ENCODE data around the gene TSPAN18.

The TSPAN18 gene

DNA sequence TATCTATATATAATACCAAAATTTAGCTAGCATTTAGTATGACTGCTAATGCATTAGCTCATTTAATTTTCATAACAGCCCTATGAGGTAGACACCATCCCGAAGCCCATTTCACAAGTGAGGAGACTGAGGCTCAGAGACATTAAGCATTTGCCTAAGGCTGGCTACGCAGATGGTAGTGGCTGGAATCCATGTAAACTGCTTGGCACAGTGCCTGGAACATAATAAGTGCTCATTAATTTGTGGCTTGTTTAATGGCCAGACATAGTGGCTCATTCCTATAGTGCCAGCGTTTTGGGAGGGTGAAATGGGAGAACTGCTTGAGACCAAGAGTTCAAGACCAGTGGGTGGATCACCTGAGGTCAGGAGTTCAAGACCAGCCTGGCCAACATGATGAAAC, 241.7 kb downstream of the TSPAN18 start:
- DNase-seq (ENCODE audit: low read depth), result no peak
- H3K4me3 ChIP-seq (ENCODE audit: control insufficient read depth, low read depth, low read length), result no peak overlapping the region
- TF ChIP-seq, protein P1, sequence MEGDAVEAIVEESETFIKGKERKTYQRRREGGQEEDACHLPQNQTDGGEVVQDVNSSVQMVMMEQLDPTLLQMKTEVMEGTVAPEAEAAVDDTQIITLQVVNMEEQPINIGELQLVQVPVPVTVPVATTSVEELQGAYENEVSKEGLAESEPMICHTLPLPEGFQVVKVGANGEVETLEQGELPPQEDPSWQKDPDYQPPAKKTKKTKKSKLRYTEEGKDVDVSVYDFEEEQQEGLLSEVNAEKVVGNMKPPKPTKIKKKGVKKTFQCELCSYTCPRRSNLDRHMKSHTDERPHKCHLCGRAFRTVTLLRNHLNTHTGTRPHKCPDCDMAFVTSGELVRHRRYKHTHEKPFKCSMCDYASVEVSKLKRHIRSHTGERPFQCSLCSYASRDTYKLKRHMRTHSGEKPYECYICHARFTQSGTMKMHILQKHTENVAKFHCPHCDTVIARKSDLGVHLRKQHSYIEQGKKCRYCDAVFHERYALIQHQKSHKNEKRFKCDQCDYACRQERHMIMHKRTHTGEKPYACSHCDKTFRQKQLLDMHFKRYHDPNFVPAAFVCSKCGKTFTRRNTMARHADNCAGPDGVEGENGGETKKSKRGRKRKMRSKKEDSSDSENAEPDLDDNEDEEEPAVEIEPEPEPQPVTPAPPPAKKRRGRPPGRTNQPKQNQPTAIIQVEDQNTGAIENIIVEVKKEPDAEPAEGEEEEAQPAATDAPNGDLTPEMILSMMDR (conservative IDR thresholded peaks at IDR 0.05; ENCODE audit: control insufficient read depth, insufficient read depth, low read depth, low read length), result no peak

DNA sequence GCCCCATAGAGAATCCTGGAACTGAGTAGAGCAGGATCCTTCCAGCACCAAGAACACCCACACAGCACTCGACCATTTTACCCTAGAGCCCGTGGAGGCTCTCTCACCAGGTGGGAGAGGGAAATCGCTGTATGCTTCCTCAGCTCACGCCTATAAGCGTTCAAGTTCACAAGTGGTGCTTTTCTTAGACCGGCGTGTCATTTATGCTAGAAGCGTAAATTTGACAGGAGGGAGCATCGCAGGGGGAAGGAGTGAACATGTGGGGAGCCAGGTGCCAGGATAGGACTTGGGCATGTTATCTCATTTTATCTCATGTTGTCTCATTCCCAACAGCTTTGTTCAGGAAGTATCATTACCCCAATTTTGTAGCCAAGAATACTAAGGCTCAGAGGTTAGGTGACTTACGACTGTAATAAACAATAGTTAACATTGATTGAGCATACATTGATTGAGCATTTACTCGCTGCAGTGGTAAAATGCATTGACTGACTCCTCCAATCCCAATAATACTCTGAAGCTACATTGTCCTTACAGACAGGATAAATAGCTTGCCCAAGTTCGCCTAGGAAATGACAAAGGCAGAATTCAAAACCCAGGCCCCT, 243.0 kb downstream of the TSPAN18 start:
- DNase-seq (ENCODE audit: low read depth), result no peak
- TF ChIP-seq, protein P1 (conservative IDR thresholded peaks at IDR 0.05; ENCODE audit: control insufficient read depth, insufficient read depth, low read depth, low read length), result no peak
- no peak overlapping the region for H3K4me3 ChIP-seq (ENCODE audit: control insufficient read depth, low read depth, low read length)

DNA sequence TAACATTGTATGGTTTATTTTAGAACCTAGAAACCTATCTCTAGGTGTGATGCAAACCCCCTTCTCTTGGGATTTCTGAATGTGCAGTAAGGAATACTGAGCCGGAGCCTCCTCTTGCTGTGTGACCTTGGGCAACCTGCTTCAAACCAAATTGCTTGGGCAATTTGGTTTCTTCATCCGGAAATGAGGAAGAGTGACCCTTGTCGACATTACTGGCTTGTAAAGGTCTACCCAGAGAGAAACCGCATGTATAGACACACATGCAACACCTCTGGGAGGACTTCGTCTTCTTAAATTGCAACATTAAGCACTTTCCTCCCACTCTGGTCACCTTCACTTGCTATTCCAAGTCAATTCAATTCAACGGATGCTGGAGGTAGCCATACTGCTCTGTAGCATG, 243.5 kb downstream of the TSPAN18 start:
- no peak for DNase-seq (ENCODE audit: low read depth)
- H3K4me3 ChIP-seq (ENCODE audit: control insufficient read depth, low read depth, low read length), result no peak overlapping the region
- TF ChIP-seq, protein P1 (conservative IDR thresholded peaks at IDR 0.05; ENCODE audit: control insufficient read depth, insufficient read depth, low read depth, low read length), result no peak

DNA sequence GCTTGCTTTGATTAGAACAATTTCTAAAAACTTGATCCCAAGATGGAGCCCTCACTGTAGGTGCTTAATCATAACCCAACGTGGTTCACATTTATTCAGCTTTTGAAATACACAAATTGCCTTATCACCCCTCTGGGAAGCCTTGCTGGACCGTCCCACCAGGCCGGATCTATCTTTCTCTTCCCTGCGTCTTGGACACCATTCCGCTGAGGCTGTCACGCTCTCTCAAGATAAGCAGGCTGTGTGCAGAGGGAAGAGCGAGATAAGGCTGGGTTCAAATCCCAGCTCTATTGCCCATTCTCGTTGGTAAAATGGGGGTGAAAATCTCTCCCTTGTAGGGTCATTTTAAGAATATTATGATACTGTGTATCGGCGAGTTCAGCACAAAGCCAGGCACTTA, 244.4 kb downstream of the TSPAN18 start:
- DNase-seq (ENCODE audit: low read depth), result no peak
- no peak overlapping the region for H3K4me3 ChIP-seq (ENCODE audit: control insufficient read depth, low read depth, low read length)
- TF ChIP-seq, protein P1 (conservative IDR thresholded peaks at IDR 0.05; ENCODE audit: control insufficient read depth, insufficient read depth, low read depth, low read length), result no peak

DNA sequence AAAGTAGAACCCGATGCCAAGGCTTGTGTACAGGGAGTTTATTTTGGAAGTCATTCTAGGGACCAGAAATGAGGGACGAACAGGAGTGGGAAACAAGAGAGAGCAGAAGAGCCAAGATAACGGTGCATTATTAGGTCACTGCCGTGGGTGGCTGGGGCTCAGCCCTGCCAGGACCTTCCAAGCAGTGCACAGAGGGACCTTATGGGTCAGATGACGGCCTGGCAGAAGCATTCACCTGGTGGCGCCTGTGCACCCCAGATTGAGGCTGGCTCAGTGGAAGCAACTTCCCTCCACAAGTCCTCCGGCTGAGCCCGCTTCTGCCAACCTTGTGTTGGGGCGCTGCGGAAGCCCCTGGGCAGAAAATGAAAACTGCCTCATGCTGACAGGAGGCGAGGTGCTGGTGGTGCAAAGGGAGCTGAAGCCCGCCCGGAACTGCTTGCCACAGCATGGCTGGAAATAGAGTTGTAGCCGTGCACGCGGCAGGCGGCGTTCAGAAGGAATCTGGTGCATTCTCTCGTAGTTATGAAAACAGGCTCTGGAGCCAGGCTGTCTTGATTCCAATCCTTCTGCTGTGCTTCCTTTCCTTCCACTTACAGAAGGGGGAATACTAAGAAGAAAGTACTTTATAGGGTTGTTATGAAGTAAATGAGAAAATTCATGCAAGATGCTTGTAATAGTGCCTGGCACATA, 246.1 kb downstream of the TSPAN18 start:
- H3K4me3 ChIP-seq (ENCODE audit: control insufficient read depth, low read depth, low read length), result no peak overlapping the region
- TF ChIP-seq, protein P1 (conservative IDR thresholded peaks at IDR 0.05; ENCODE audit: control insufficient read depth, insufficient read depth, low read depth, low read length), result no peak
- DNase-seq (ENCODE audit: low read depth), result no peak

DNA sequence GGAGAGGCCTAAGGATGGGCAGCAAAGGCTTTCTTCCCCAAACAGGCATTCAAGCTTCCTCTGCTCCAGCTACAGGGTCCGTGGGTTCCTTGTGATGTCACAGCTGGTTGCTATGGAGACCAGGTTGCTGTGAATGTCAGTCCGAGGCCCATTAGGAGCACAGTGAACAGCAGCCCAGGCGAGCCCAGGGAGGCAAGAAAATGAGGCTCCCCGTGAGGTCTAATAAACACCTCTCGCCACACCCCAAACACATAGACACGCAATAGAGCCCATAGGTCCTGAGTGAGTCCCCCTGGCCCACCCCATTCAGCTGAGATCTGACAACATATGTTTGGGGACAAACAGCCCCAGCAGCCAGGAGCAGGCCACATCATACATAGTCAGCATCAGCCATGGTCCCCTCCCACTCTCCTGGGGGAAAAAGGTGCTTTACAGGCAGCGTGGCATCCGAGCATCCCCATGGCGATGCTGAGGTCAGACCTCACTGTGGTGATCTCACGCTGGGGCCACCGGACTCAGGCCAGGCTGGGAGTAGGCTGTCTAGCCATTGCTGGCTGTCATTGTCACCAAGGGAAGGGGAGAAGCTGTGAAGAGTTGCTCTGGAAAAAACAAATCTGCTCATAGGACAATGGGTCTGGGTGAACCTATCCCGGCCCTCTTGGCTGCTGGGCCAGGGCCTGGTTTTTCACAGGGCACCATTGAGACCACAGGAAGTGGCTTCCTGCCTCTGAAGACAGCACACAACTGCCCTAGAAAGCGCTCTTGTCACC, 247.1 kb downstream of the TSPAN18 start:
- TF ChIP-seq, protein P1 (conservative IDR thresholded peaks at IDR 0.05; ENCODE audit: control insufficient read depth, insufficient read depth, low read depth, low read length), result no peak
- no peak for DNase-seq (ENCODE audit: low read depth)
- H3K4me3 ChIP-seq (ENCODE audit: control insufficient read depth, low read depth, low read length), result no peak overlapping the region

Data from fibroblast of mammary gland (primary cell).